ENCODE data around the gene BLOC1S1. TPM values are rescaled to one million over a fixed set of nuclear protein-coding genes. Genes with fewer than 3 reads are reported as not detected.

Gene BLOC1S1
- total RNA-seq, 1 experiment from 2014 or later = 76.0 TPM

GRCh38 chr12:55698241-55698955 lies 17.4 kb upstream of the BLOC1S1 start:
- TF ChIP-seq CTCF (conservative IDR thresholded peaks at IDR 0.05; ENCODE audit: low read depth, low read length) = no peak
- TF ChIP-seq EZH2 (IDR thresholded peaks at IDR 0.05; ENCODE audit: borderline replicate concordance, low read depth, low read length, poor library complexity, severe bottlenecking) = no peak

GRCh38 chr12:55698965-55699364 lies 16.9 kb upstream of the BLOC1S1 start:
- intact Hi-C loops (cut with micrococcal nuclease; ENCODE audit: unreplicated experiment) = no loop called here
- ChIA-PET POLR2A (ENCODE audit: low non-redundant PET) (interaction anchor here (0.5 to 0.6 kb wide), 2 partner anchors 180 to 931 kb away, joined by 4 to 8 read pairs; partner anchors contain the start of gene BAZ2A), CTCF (no interaction called here)
- no peak for DNase-seq (ENCODE audit: low spot score)
- Histone ChIP-seq H3K36me3 (ENCODE audit: insufficient read depth, low read length, poor library complexity, severe bottlenecking) (no peaks in the 10 kb centered on the region), H3K9me3 (ENCODE audit: low read depth, low read length, poor library complexity, severe bottlenecking) (no peaks in the 10 kb centered on the region), H3K4me1 (ENCODE audit: insufficient read depth, low read length, poor library complexity, severe bottlenecking) (peaks cover 2% of the 10 kb centered on the region), H3K4me3 (ENCODE audit: low read depth, low read length, poor library complexity, severe bottlenecking) (no peak overlapping the region), H3K27me3 (replicated peaks; ENCODE audit: insufficient read depth, low read depth, low read length, poor library complexity) (no peaks in the 10 kb centered on the region), H3K27ac (ENCODE audit: low read depth, low read length, poor library complexity, severe bottlenecking) (no peak overlapping the region)
- TF ChIP-seq CTCF (conservative IDR thresholded peaks at IDR 0.05; ENCODE audit: low read depth, low read length) = no peak
- no peak for TF ChIP-seq EZH2 (IDR thresholded peaks at IDR 0.05; ENCODE audit: borderline replicate concordance, low read depth, low read length, poor library complexity, severe bottlenecking)
- BruUV-seq (replicated peaks) = no TSS peak

More at GRCh38 chr12:55698241-55698955, 17.4 kb upstream of the BLOC1S1 start:
- DNase-seq (ENCODE audit: low spot score) = no peak
- Histone ChIP-seq H3K4me3 (ENCODE audit: low read depth, low read length, poor library complexity, severe bottlenecking) (no peak overlapping the region), H3K9me3 (ENCODE audit: low read depth, low read length, poor library complexity, severe bottlenecking) (no peaks in the 10 kb centered on the region), H3K27me3 (replicated peaks; ENCODE audit: insufficient read depth, low read depth, low read length, poor library complexity) (no peaks in the 10 kb centered on the region), H3K4me1 (ENCODE audit: insufficient read depth, low read length, poor library complexity, severe bottlenecking) (no peaks in the 10 kb centered on the region), H3K27ac (ENCODE audit: low read depth, low read length, poor library complexity, severe bottlenecking) (no peak overlapping the region), H3K36me3 (ENCODE audit: insufficient read depth, low read length, poor library complexity, severe bottlenecking) (no peaks in the 10 kb centered on the region)
- BruUV-seq (replicated peaks) = no TSS peak
- ChIA-PET CTCF (interaction anchor here (0.5 kb wide), 1 partner anchor 528 kb away, joined by 5 read pairs; no protein-coding TSS in a partner anchor), POLR2A (ENCODE audit: low non-redundant PET) (interaction anchor here (0.6 kb wide), 1 partner anchor 180 kb away, joined by 4 read pairs; no protein-coding TSS in a partner anchor)
- intact Hi-C loops (cut with micrococcal nuclease; ENCODE audit: unreplicated experiment) = no loop called here

GRCh38 chr12:55699471-55700055 lies 16.3 kb upstream of the BLOC1S1 start:
- intact Hi-C loops (cut with micrococcal nuclease; ENCODE audit: unreplicated experiment) = no loop called here
- no peak for TF ChIP-seq EZH2 (IDR thresholded peaks at IDR 0.05; ENCODE audit: borderline replicate concordance, low read depth, low read length, poor library complexity, severe bottlenecking)
- no peak for TF ChIP-seq CTCF (conservative IDR thresholded peaks at IDR 0.05; ENCODE audit: low read depth, low read length)
- no TSS peak for BruUV-seq (replicated peaks)
- H3K4me1 ChIP-seq (ENCODE audit: insufficient read depth, low read length, poor library complexity, severe bottlenecking) = peaks cover 8% of the 10 kb centered on the region
- H3K27ac ChIP-seq (ENCODE audit: low read depth, low read length, poor library complexity, severe bottlenecking) = no peak overlapping the region
- no peak for DNase-seq (ENCODE audit: low spot score)
- no peaks in the 10 kb centered on the region for H3K9me3 ChIP-seq (ENCODE audit: low read depth, low read length, poor library complexity, severe bottlenecking)
- POLR2A ChIA-PET (ENCODE audit: low non-redundant PET) = interaction anchor here (0.5 to 0.7 kb wide), 2 partner anchors 44 to 930 kb away, joined by 3 to 8 read pairs; partner anchors contain the start of gene BAZ2A
- H3K27me3 ChIP-seq (replicated peaks; ENCODE audit: insufficient read depth, low read depth, low read length, poor library complexity) = no peaks in the 10 kb centered on the region
- CTCF ChIA-PET = interaction anchor here (0.6 kb wide), 1 partner anchor 262 kb away, joined by 3 read pairs; no protein-coding TSS in a partner anchor
- no peak overlapping the region for H3K4me3 ChIP-seq (ENCODE audit: low read depth, low read length, poor library complexity, severe bottlenecking)
- no peaks in the 10 kb centered on the region for H3K36me3 ChIP-seq (ENCODE audit: insufficient read depth, low read length, poor library complexity, severe bottlenecking)

Measured in A673 (cell line).